Endothelial cell of hepatic sinusoid (primary cell): ENCODE measurements around the gene ALAS1.

ENCODE experiments used
- in situ Hi-C: cut with HindIII; loops from 2 replicates; pipeline ENCODE4 v1.10.0; 2017; ENCODE audit warnings: low sequenced_read_pairs

ALAS1 gene

GRCh38 chr3:52196977-52197376 is 983 bp upstream of the ALAS1 start:
- in situ Hi-C loops: no loop called here

GRCh38 chr3:52197499-52197841 is 490 bp upstream of the ALAS1 start:
- in situ Hi-C loops: no loop called here

GRCh38 chr3:52198643-52199608 is 966 bp downstream of the ALAS1 start:
- in situ Hi-C loops: no loop called here

GRCh38 chr3:52200981-52201679 is 3.2 kb downstream of the ALAS1 start:
- in situ Hi-C loops: loop anchor here (5.0 kb wide), 2 partner anchors 54 to 94 kb away; no protein-coding TSS in a partner anchor

GRCh38 chr3:52202384-52203077 is 4.6 kb downstream of the ALAS1 start:
- in situ Hi-C loops: loop anchor here (5.0 kb wide), 2 partner anchors 55 to 95 kb away; no protein-coding TSS in a partner anchor

GRCh38 chr3:52203701-52204100 is 5.7 kb downstream of the ALAS1 start:
- in situ Hi-C loops: loop anchor here (5.0 kb wide), 2 partner anchors 56 to 96 kb away; no protein-coding TSS in a partner anchor

- in situ Hi-C loops: loop anchor here (5.0 kb wide), 2 partner anchors 57 to 97 kb away; no protein-coding TSS in a partner anchor
Measured at GRCh38 chr3:52204337-52205073, 6.5 kb downstream of the ALAS1 start.

- in situ Hi-C loops: no loop called here
Measured at GRCh38 chr3:52205727-52206372, 7.9 kb downstream of the ALAS1 start.

GRCh38 chr3:52208556-52208955 is 10.6 kb downstream of the ALAS1 start:
- in situ Hi-C loops: no loop called here

GRCh38 chr3:52210037-52210436 is 12.1 kb downstream of the ALAS1 start:
- in situ Hi-C loops: no loop called here

GRCh38 chr3:52210550-52211046 is 12.6 kb downstream of the ALAS1 start:
- in situ Hi-C loops: no loop called here

- in situ Hi-C loops: no loop called here
Measured at GRCh38 chr3:52211268-52211891, 13.4 kb downstream of the ALAS1 start.

GRCh38 chr3:52213005-52213404 is 15.0 kb downstream of the ALAS1 start:
- in situ Hi-C loops: no loop called here

GRCh38 chr3:52213901-52214300 is 15.9 kb downstream of the ALAS1 start:
- in situ Hi-C loops: no loop called here

GRCh38 chr3:52215351-52215750 is 17.4 kb downstream of the ALAS1 start:
- in situ Hi-C loops: no loop called here

GRCh38 chr3:52216585-52217408 is 18.8 kb downstream of the ALAS1 start:
- in situ Hi-C loops: no loop called here

GRCh38 chr3:52217409-52217805 is 19.4 kb downstream of the ALAS1 start:
- in situ Hi-C loops: no loop called here

GRCh38 chr3:52218026-52218425 is 20.1 kb downstream of the ALAS1 start:
- in situ Hi-C loops: no loop called here
